Stimulated activated CD8-positive, alpha-beta memory T cell treated with anti-CD3 and anti-CD28 coated beads, Interleukin-4, amount 100 ng/mL, for 1 hour (primary cell): ENCODE data around the gene GRIFIN.

ENCODE experiments used
- DNase-seq, 2 donors: peaks; one replicate each; pipeline ENCODE4 v3.0.0-alpha.2; 2020; ENCODE audit warnings: low read depth in 2 of 2, low spot score in 1 of 2

The GRIFIN gene, protein sequence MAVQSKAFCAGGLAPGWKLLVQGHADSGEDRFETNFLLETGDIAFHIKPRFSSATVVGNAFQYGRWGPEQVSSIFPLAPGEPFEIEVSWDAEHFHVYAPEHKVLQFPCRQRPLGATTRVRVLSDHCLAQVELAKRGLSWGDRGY

DNA sequence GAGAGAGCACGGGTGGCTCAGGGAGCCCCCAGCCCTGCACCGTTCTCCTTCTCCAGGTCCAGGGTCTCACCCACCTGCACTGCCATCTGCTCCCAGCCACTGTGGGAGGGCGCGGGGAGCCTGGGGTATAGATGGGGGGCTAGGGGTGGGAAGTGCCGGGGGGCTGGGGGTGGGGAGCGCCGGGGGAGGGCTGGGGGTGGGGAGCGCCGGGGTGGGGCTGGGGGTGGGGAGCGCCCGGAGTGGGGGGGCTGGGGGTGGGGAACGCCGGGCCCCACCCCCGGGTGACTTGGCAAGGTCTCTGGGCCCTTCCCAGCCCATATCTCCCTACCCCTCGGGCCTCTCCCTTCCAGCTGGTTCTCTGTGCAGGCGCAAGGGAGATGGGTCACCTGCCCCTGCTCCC lies at the start of gene GRIFIN:
Gene GRIFIN (minus strand): TSS at position 101 of the 400 bp plus-strand sequence. CDS start 15 bp downstream, at position 86.
- DNase-seq: no peak

- DNase-seq: no peak
Observed at GRCh38 chr7:2524808-2525657, 48.8 kb upstream of the GRIFIN start.

DNA sequence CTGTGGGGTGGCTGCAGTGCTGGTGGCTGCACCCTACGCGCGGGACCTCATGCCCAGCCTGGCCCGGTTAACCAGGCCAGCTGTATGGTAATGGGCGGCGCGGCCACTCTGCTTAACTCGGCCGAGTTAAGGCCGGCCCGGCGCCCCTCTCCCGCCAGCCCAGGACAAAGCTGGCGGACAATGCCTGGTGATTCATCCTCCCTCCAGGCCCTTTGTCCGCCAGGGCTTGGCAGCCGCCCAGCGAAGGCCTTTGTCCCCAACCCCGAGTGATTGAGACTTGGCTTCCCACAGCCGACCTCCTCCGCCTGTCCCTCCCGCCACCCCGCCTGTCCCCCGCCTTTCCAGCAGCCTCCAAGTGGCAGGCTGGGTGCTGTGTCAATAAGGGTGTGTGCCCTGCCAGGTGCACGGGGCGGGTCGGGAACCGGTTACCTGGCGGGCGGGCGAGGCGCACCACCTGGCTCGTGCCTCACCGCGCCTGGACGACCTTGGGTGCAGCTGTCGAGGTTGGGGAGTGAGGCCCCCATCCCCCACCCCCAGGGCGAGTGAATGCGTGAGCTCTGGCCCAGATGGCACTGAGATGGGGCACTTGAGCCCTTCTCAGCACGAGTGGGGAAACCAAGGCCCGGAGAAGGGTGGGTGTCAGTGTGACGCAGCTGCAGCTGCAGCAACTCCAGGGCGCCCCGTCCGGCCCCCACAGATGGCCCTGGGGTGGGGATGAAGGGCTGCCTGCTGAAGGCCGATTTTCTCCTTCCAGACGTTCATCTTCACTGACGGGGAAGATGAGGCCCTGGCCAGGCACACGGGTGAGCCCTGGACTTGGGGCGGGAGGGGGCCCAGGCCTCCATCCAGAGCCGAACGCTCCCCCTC lies 48.0 kb upstream of the GRIFIN start:
- DNase-seq: no peak

- no peak for DNase-seq
Observed at GRCh38 chr7:2523461-2523936, 47.3 kb upstream of the GRIFIN start.

GRCh38 chr7:2522780-2523433 lies 46.7 kb upstream of the GRIFIN start:
- no peak for DNase-seq

- DNase-seq: peak in 1 of 2 donors; percentile 54
Observed at GRCh38 chr7:2521952-2522591, 45.9 kb upstream of the GRIFIN start.

- no peak for DNase-seq
Observed at GRCh38 chr7:2521341-2521745, 45.1 kb upstream of the GRIFIN start.

- DNase-seq: no peak
Observed at GRCh38 chr7:2520761-2521290, 44.6 kb upstream of the GRIFIN start.

- no peak for DNase-seq
Observed at GRCh38 chr7:2520131-2520760, 44.0 kb upstream of the GRIFIN start.

GRCh38 chr7:2519119-2519930 lies 43.1 kb upstream of the GRIFIN start, which contains the start of gene LFNG:
Gene LFNG, plus strand, starts transcription at chr7:2519774. Its CDS starts 88 bp downstream, at chr7:2519862.
- peak; percentile 70 to 74 for DNase-seq

DNA sequence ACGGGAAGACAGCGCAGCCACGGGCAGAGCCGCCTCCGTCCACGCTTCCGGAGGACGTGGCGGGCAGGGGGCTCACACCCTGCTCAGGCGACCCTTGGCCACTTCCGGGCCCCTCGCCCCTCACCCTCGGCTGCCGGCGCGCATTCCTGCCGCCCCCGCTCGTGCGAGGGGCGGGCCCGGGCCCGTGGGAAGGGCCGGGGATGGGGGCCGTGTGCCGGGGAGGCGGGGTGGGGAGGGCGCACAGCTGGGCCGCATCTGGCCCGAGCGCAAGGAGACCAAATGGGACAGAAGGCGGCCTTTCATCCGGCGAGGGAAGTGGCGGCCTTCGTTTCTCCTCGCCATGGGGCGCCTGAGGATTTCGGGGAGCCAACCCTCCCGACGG lies 42.5 kb upstream of the GRIFIN start:
- DNase-seq: no peak

- DNase-seq: no peak
Observed at GRCh38 chr7:2517678-2518507, 41.7 kb upstream of the GRIFIN start.

DNA sequence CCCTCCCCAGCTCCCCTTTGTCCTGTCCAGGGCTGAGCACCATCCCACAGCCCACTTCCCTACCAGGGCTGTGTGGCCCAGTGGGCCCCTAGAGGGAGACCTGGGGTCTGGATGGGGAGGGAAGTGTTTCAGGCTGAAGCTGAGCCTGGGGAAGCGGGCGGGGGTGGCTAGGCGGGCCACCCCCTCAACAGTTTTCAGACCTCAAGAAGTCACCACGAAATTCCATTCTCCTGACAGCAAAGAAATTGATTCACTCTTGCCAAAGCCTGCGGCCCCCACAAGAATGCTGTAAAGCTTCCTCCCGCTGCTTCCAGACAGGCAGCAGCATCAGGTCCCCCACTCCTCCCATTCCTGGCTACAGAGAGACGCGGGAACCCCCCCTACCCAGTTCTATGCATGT lies 40.8 kb upstream of the GRIFIN start:
- DNase-seq: no peak

DNA sequence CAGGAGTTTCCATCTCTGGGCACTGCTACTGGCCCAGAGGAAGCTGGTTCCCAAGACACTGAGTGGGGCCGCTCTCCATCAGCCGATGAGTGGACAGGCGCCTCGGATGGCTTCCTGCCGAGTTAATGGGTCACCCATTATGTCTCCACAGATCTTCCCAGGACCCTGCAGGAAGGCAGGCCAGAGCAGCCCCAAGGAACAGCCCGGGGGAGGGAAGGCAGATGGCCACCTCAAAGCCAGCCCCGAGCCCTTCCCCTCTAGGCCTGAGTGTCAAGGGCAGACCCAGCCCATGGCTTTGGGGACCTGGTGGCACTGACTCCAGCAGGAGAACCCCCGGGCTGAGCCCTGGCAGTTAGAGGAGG lies 40.0 kb upstream of the GRIFIN start:
- DNase-seq: no peak

DNA sequence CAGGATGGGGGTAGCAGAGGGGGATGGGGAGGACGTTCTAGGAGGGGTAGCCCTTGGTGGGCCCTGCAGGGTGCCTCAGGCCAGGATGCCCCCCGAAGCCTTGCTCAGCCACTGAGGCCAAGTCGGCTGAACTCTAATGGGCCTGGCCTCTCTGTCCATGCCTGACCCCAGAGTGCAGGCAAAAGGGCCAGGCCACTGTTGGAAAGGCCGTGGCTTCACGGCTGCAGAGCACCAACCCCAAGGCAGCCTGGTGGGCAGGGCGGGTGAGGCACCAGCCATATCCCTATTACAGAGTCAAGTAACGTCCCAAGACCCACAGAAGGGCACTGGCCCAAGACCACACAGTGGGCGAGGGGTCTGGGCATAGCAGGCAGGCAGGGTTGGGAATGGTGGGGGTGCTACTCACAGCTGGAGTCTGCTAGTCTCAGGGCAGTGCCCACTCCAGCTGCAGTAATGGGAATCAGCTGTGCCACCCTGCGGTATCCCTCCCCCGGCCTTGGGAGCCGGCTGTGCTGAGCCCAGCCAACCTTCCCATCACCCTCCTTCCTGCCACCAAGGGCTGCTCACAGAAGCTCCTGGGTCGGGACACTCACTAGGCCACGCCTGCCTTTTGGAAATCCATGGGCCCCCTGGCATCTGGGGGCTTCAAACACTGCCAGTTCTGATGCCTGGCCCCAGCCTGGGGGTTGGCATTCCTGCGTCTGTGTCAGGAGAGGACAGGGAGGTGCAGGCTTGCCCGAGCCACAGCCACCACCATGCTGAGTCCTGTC lies 39.4 kb upstream of the GRIFIN start:
- no peak for DNase-seq

DNA sequence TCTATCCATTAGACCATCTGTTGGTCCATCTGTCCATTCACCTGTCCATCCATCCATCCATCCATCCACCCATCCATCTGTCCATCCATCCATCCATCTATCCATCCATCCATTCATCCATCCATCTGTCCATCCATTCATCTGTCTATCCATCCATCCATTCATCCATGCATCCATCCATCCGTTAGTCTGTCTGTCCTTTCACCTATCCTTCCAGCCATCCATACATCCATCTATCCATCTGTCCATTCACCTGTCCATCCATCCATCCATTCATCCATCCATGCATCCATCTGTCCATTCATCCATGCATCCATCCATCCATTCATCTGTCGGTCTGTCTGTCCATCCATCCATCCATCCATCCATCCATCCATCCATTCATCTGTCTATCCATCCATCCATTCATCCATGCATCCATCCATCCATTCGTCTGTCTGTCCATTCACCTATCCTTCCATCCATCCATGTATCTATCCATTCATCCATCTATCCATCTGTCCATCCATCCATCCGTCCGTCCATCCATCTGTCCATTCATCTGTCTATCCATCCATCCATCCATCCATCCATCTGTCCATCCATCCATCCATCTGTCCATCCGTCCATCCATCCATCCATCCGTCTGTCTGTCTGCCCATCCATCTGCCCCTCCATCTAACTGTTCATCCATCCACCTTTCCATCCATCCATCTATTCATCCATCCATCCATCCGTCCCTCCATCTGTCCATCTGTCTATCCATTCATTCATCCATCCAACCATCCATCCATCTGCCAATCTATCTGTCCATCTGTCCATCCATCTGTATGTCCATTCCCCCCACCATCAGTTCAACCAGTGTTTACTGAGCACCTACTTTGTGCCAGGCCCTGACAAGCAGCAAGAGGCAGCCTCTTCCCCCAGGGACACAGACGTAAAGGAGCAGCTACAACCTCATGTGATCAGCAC lies 38.5 kb upstream of the GRIFIN start:
- DNase-seq: no peak
